ENCODE measurements around the gene ZNF506. TPM values are rescaled to one million over a fixed set of nuclear protein-coding genes. Genes with fewer than 3 reads are reported as not detected.

ZNF506 gene
- total and polyA plus RNA-seq, 5 experiments from 2014 or later: 23.4 to 98.7 (median 29.6) TPM

Other genes starting within 250 kb of the ZNF506 start
- 10 to 100 TPM; 46.0 to 49.4 TPM for gene PBX4, start 203.1 kb downstream of the ZNF506 start, total RNA-seq
- 1 to 10 TPM; 2.6 to 6.9 (median 4.2) TPM for gene PBX4, start 203.1 kb downstream of the ZNF506 start, polyA plus RNA-seq
- gene LPAR2, start 193.5 kb downstream of the ZNF506 start, total RNA-seq: 10 to 100 TPM; 82.7 to 93.1 TPM
- 10 to 100 TPM; 12.9 to 38.0 (median 16.7) TPM for gene LPAR2, start 193.5 kb downstream of the ZNF506 start, polyA plus RNA-seq
- 100 to 1,000 TPM; 133 to 135 TPM for gene GMIP, start 178.1 kb downstream of the ZNF506 start, total RNA-seq
- 10 to 100 TPM; 40.6 to 72.4 (median 41.9) TPM for gene GMIP, start 178.1 kb downstream of the ZNF506 start, polyA plus RNA-seq
- gene ATP13A1, start 158.1 kb downstream of the ZNF506 start, total RNA-seq: 100 to 1,000 TPM; 155 to 158 TPM
- 10 to 100 TPM; 15.3 to 46.7 (median 20.7) TPM for gene ATP13A1, start 158.1 kb downstream of the ZNF506 start, polyA plus RNA-seq
- 100 to 1,000 TPM; 252 to 269 TPM for gene ZNF101, start 152.9 kb downstream of the ZNF506 start, total RNA-seq
- gene ZNF101, start 152.9 kb downstream of the ZNF506 start, polyA plus RNA-seq: 100 to 1,000 TPM in 2 of 3 donors, 10 to 100 TPM in 1; 99.7 to 144 (median 131) TPM
- gene ZNF14, start 88.6 kb downstream of the ZNF506 start, total RNA-seq: 10 to 100 TPM; 39.8 TPM
- gene ZNF14, start 88.6 kb downstream of the ZNF506 start, polyA plus RNA-seq: 10 to 100 TPM in 2 of 3 donors, 1 to 10 TPM in 1; 8.2 to 16.3 (median 11.4) TPM
- gene ZNF253, start 44.1 kb upstream of the ZNF506 start, total RNA-seq: 10 to 100 TPM; 36.8 to 37.5 TPM
- gene ZNF253, start 44.1 kb upstream of the ZNF506 start, polyA plus RNA-seq: 1 to 10 TPM; 7.1 to 9.4 (median 8.9) TPM
- gene ZNF93, start 79.2 kb upstream of the ZNF506 start, total RNA-seq: 10 to 100 TPM; 11.7 to 12.5 TPM
- gene ZNF93, start 79.2 kb upstream of the ZNF506 start, polyA plus RNA-seq: 10 to 100 TPM in 2 of 3 donors, 1 to 10 TPM in 1; 7.7 to 11.5 (median 11.2) TPM
- 10 to 100 TPM; 11.7 to 11.8 TPM for gene ZNF682, start 217.8 kb upstream of the ZNF506 start, total RNA-seq
- 1 to 10 TPM; 2.8 to 5.9 (median 3.4) TPM for gene ZNF682, start 217.8 kb upstream of the ZNF506 start, polyA plus RNA-seq

Measured in naive thymus-derived CD8-positive, alpha-beta T cell (primary cell).